ENCODE results near the gene MSI2. TPM values are rescaled to one million over a fixed set of nuclear protein-coding genes. Genes with fewer than 3 reads are reported as not detected.

Gene MSI2
- 59.3 and 62.7 TPM in 2 replicates for total RNA-seq
- 18.8 and 20.9 TPM in 2 replicates for polyA plus RNA-seq
- polyA plus RNA-seq (2011; cell fraction: cytosol; rRNA removed), result 18.6 and 20.0 TPM in 2 replicates
- 42.5 and 44.6 TPM in 2 replicates for polyA plus RNA-seq (2011; cell fraction: nucleus; rRNA removed)
- polyA plus RNA-seq (2012), result 21.4 and 31.5 TPM in 2 replicates
- 76.9 and 77.9 TPM in 2 replicates for polyA minus RNA-seq
- polyA minus RNA-seq (2011; cell fraction: cytosol; rRNA and poly(A)+ RNA removed), result 33.7 TPM
- polyA minus RNA-seq (2011; cell fraction: nucleus; rRNA and poly(A)+ RNA removed), result 71.7 and 73.9 TPM in 2 replicates
- percentile 70 among the genes with signal in this experiment for Bru-seq, nascent RNA
- BruChase-seq, experiment 1, labeled RNA remaining after a 6-hour chase, result percentile 78 among the genes with signal in this experiment
- BruChase-seq, experiment 2, labeled RNA remaining after a 2-hour chase, result percentile 73 among the genes with signal in this experiment
- long read RNA-seq, full-length matches to known transcripts, result 3 of 15 reads
- long read RNA-seq, partial matches to known transcripts, result 0 of 15 reads
- long read RNA-seq, other reads (novel, unspliced or antisense), result 12 of 15 reads

- ChIA-PET CTCF (interaction anchor here (2.1 to 3.8 kb wide), 2 partner anchors 13 to 184 kb away, joined by 10 to 62 read pairs; no protein-coding TSS in a partner anchor), POLR2A (interaction anchor here (0.6 to 0.7 kb wide), 2 partner anchors 40 to 363 kb away, joined by 3 read pairs; no protein-coding TSS in a partner anchor)
- Histone ChIP-seq H3K9me3 (replicated peaks; ENCODE audit: control insufficient read depth, insufficient read depth, low read length) (no peaks in the 10 kb centered on the region), H3K4me3 (replicated peaks in 1 of 3; ENCODE audit: insufficient read depth in 1 of 3, low read depth in 1 of 3, low read length in 3 of 3) (peak within 1 kb of the TSS; percentile 85 to 99 (median 97)), H3K27me3 (ENCODE audit: control insufficient read depth in 2 of 2, insufficient read depth in 2 of 2, low read length in 2 of 2) (peaks cover 0 to 2% of the 10 kb centered on the region in 2 experiments), H2AFZ (ENCODE audit: low read depth, low read length) (peak within 1 kb of the TSS; percentile 92), H3K9ac (replicated peaks; ENCODE audit: extremely low read depth, insufficient read depth, low read length) (peak within 1 kb of the TSS; percentile 72), H3K4me1 (ENCODE audit: control insufficient read depth, extremely low read depth, insufficient read depth, low read length) (peaks cover 12% of the 10 kb centered on the region), H3K4me2 (ENCODE audit: insufficient read depth, low read length) (peak within 1 kb of the TSS; percentile 100), H3K9me1 (replicated peaks; ENCODE audit: control insufficient read depth, extremely low read depth, insufficient read depth, low read length) (no peaks in the 10 kb centered on the region), H3K36me3 (ENCODE audit: control insufficient read depth in 2 of 2, extremely low read depth in 1 of 2, insufficient read depth in 2 of 2, low read length in 2 of 2) (no peaks in the 10 kb centered on the region), H3K79me2 (ENCODE audit: control insufficient read depth, insufficient read depth, low read length) (no peaks in the 10 kb centered on the region), H3K27ac (ENCODE audit: insufficient read depth, low read depth, low read length) (peak within 1 kb of the TSS; percentile 21), H4K20me1 (replicated peaks; ENCODE audit: control insufficient read depth, extremely low read depth, insufficient read depth, low read length) (no peaks in the 10 kb centered on the region)
- intact Hi-C loops (cut with micrococcal nuclease) (loop anchor here (2.0 to 5.0 kb wide), 7 partner anchors 15 to 741 kb away; no protein-coding TSS in a partner anchor), dilution Hi-C loops (cut with MboI; ENCODE audit: extremely low pct_ligation_motif_present, low sequenced_read_pairs) (no loop called here)
- FAIRE-seq (no peak), DNase-seq (ENCODE audit: low read depth, low spot score) (peak; percentile 59)
- no peak for TF ChIP-seq POLR2A (IDR thresholded peaks at IDR 0.05; ENCODE audit: low read depth, low read length)
- TF ChIP-seq MAX (IDR thresholded peaks at IDR 0.05; ENCODE audit: insufficient read depth, insufficient read length), result peak; percentile 48
- BruUV-seq (replicated peaks), result no TSS peak
Observed at GRCh38 chr17:57255776-57256681, at the start of gene MSI2. Gene MSI2, plus strand, starts transcription at chr17:57256523. Its CDS starts 220 bp downstream, at chr17:57256743.

GRCh38 chr17:57206928-57207327 lies 49.4 kb upstream of the MSI2 start:
- no peak overlapping the region for H2AFZ ChIP-seq (ENCODE audit: low read depth, low read length)
- H3K9me1 ChIP-seq (replicated peaks; ENCODE audit: control insufficient read depth, extremely low read depth, insufficient read depth, low read length), result no peaks in the 10 kb centered on the region
- H3K4me2 ChIP-seq (ENCODE audit: insufficient read depth, low read length), result no peak overlapping the region
- H3K9ac ChIP-seq (replicated peaks; ENCODE audit: extremely low read depth, insufficient read depth, low read length), result no peak overlapping the region
- H3K4me3 ChIP-seq (replicated peaks in 1 of 3; ENCODE audit: insufficient read depth in 1 of 3, low read depth in 1 of 3, low read length in 3 of 3), result no peak overlapping the region
- dilution Hi-C loops (cut with MboI; ENCODE audit: extremely low pct_ligation_motif_present, low sequenced_read_pairs), result no loop called here
- DNase-seq (ENCODE audit: low read depth, low spot score) (no peak), FAIRE-seq (no peak)
- H3K79me2 ChIP-seq (ENCODE audit: control insufficient read depth, insufficient read depth, low read length), result no peaks in the 10 kb centered on the region
- peaks cover 2% of the 10 kb centered on the region in 2 experiments for H3K27me3 ChIP-seq (ENCODE audit: control insufficient read depth in 2 of 2, insufficient read depth in 2 of 2, low read length in 2 of 2)
- H3K27ac ChIP-seq (ENCODE audit: insufficient read depth, low read depth, low read length), result no peak overlapping the region
- no peak for TF ChIP-seq FOS (IDR thresholded peaks at IDR 0.05; ENCODE audit: borderline replicate concordance, insufficient read depth, low read length)
- no peak for TF ChIP-seq MAX (IDR thresholded peaks at IDR 0.05; ENCODE audit: insufficient read depth, insufficient read length)
- no peak for TF ChIP-seq MYC (IDR thresholded peaks at IDR 0.05; ENCODE audit: low read depth, low read length)
- no peak for TF ChIP-seq JUN (IDR thresholded peaks at IDR 0.05; ENCODE audit: borderline replicate concordance, insufficient read depth, insufficient read length, low read depth)
- no peak for TF ChIP-seq CTCF (IDR thresholded peaks at IDR 0.05; ENCODE audit: extremely low read depth in 1 of 2, insufficient read depth in 1 of 2, low read depth in 1 of 2, low read length in 2 of 2)
- no peak for TF ChIP-seq POLR2A (IDR thresholded peaks at IDR 0.05; ENCODE audit: low read depth, low read length)
- no peak for TF ChIP-seq POLR2AphosphoS5 (IDR thresholded peaks at IDR 0.05; ENCODE audit: insufficient read depth, low read depth, low read length)
- TF ChIP-seq EZH2 (IDR thresholded peaks at IDR 0.05; ENCODE audit: borderline replicate concordance, low read depth, low read length, severe bottlenecking), result no peak
- TF ChIP-seq GATA2 (IDR thresholded peaks at IDR 0.05; ENCODE audit: insufficient read depth, insufficient read length, low read depth, low read length), result no peak
- ChIA-PET CTCF (interaction anchor here (0.9 to 2.1 kb wide), 2 partner anchors 16 to 36 kb away, joined by 3 to 11 read pairs; no protein-coding TSS in a partner anchor), POLR2A (no interaction called here)
- no peaks in the 10 kb centered on the region for H3K36me3 ChIP-seq (ENCODE audit: control insufficient read depth in 2 of 2, extremely low read depth in 1 of 2, insufficient read depth in 2 of 2, low read length in 2 of 2)
- intact Hi-C loops (cut with micrococcal nuclease), result no loop called here
- no peaks in the 10 kb centered on the region for H3K9me3 ChIP-seq (replicated peaks; ENCODE audit: control insufficient read depth, insufficient read depth, low read length)
- BruUV-seq (replicated peaks), result no TSS peak
- H3K4me1 ChIP-seq (ENCODE audit: control insufficient read depth, extremely low read depth, insufficient read depth, low read length), result peaks cover 18% of the 10 kb centered on the region
- H4K20me1 ChIP-seq (replicated peaks; ENCODE audit: control insufficient read depth, extremely low read depth, insufficient read depth, low read length), result no peaks in the 10 kb centered on the region

Data from endothelial cell of umbilical vein (primary cell).